A172 (cell line): ENCODE results near the gene PTPRG. TPM values are rescaled to one million over a fixed set of nuclear protein-coding genes. Genes with fewer than 3 reads are reported as not detected.
"Not testable (repeated sequence)": the region's sequence is repeated elsewhere in the genome, so short reads cannot be mapped to it uniquely, and the experiment has no call there.

Experiments
- DNase-seq: peaks from one replicate; pipeline ENCODE4 v3.0.0-alpha.2; 2015; ENCODE audit warnings: low spot score
- total RNA-seq: library from RNA; depleted of rRNA; stranded (reverse); fragments of >200 nt; shearing (Covaris generic); gene quantifications from 2 replicates; pipeline ENCODE4 v1.2.3, GENCODE V29; 2014

PTPRG gene
- total RNA-seq, 1 experiment from 2014 or later: 7.3 TPM

GRCh38 chr3:61724801-61725200 is 163.4 kb downstream of the PTPRG start:
- DNase-seq: no peak

GRCh38 chr3:61725851-61726333 is 164.5 kb downstream of the PTPRG start:
- DNase-seq: peak; percentile 78

- no peak for DNase-seq
These were observed 166.1 kb downstream of the PTPRG start for GRCh38 chr3:61727435-61727834.

DNA sequence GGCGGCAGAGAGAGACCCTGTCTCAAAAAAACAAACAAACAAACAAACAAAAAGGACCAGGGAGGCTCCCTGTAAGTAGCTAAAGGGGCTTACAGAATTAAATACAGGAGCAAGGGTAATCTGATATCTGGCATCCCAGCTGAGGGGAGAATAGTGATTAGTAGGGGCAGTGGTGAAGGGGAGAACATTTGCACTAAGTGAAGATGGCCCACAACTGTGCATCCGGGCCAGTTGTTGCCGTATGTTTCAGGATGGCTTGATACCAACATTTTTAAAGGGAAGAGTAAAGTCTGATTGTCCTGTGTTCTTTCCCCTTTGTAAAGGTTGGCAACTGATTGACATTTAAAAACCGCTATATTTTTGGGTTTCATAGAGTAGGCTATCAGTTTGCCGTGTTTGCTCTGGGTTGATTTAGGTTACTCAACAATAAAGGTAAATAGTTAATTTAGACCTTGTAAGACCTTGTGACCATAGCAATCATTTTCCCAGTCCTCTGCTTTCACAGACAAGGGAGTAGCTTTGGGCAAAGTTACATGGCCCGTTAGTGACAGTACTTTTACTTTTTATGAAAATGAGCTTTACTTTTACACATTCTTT is 167.8 kb downstream of the PTPRG start:
- no peak for DNase-seq

DNA sequence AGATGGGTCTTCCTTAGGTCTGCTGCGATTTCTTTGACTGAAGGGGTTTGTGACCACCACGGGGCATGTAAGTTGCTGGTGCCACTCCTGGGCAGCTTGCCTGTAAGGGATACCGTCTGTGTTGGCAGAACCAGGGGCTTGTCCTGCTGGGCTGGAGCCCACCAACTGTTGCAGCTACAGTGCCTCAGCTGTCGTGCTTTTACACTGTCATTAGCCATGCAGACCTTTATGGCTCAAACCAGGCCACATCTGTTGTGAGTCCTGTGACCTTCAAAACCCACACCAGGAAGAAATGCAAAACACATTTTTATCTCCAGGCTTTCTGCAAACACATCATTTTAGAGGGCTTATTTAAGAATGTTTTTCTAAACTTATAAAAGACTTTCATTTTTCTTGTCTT is 168.7 kb downstream of the PTPRG start:
- no peak for DNase-seq

- no peak for DNase-seq
These were observed 169.3 kb downstream of the PTPRG start for GRCh38 chr3:61730577-61731231.

- no peak for DNase-seq
These were observed 171.6 kb downstream of the PTPRG start for GRCh38 chr3:61733000-61733399.

- DNase-seq: no peak
These were observed 172.5 kb downstream of the PTPRG start for GRCh38 chr3:61733876-61734275.

DNA sequence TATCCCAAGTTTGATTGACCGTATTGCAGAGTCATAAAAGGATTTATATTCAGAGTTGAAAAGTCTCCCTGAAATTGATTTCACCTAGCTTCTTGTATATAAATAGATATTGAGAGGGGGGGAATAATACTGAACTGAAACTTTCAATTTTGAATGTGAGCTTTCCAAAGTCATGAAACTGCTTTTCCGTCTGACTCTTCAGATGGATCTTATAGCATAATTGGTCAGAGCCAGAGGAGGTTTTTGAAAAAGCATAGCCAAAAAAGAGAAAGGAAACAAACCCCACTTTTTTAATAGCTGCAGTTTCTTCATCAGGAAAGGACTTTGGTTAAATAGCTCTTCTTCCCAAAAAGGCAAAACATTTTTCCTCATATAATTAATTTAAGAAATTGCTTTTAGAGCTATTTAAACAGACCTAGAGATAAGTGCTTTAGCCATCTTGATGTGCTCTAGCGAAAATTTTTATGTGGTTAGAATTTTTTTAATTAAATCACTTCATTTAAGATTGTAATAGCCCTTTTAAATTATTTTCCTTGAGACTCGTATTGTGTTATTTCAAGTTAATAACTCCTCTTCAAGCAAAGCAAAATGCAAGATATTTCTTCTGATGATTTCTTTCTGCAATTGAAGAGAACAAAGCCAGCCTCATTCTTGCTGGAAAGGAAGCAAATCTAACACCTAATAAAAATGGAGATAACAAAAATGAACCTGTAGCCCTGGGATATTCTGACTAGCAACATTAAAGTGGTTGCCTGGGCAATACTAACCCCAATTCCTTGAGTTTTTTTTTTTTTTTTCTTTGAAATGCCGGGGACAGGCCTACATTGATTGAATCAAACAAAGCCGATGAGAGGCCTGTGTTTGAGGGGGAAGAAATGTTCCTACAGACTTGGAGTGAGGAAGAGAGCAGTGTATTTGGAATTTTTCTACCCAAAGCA is 173.6 kb downstream of the PTPRG start:
- DNase-seq: no peak

DNA sequence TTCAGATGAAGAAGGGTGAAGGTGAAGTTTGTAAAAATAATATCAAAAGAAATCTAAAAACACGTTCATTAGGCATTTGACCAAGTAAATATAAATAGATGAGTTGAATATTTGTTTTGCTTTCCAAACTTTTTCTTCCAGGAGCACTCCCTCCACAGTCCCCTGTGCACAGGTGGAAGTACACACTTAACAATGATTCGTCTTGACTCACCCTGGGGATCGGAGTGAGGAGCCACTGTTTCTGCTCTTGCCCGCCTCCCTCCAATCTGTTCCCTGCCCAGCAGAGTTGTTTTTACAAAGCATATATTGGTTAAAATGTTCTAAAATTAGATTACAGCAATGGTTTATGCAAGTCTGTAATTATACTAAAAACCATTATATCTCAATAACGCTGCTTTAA is 175.1 kb downstream of the PTPRG start:
- DNase-seq: peak; percentile 21

GRCh38 chr3:61739640-61740039 is 178.3 kb downstream of the PTPRG start:
- DNase-seq: no peak

- DNase-seq: no peak
These were observed 179.1 kb downstream of the PTPRG start for GRCh38 chr3:61740494-61740893.

DNA sequence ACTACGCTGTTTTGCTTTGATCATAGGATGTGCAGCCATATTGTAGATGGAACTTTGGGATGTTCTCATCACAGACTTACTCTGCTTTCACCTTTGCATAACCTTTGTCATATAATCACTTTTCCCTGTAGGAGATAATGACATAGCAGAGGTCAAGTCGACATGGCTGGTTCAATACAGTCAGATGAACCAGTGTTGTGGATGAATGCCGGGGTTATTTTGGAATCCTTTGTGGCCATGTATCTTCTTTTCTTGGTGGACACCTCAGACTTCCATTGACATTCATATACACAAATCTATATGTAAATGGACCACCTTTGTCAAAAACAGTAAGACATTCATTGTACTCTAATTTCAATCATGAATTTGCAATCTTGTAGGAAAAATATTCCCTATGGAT is 180.2 kb downstream of the PTPRG start:
- no peak for DNase-seq

DNA sequence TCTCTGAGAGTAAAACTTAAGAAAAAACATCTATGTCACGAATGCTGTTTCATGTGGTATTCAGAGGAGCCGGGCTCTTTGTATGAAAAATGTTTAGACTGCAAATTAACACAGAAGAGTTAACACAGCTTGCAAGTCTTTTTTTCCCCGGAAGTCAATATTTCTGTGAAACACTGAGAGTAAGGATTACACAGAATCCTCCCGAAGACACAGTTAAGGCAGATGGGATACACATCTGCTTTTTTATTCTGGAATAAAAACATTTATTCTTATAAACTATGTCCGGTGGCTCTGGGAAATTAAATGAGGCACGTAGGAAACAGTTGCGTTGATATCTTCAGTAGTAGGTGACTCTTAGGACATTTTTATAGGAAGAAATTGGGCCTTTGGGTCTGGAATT is 180.6 kb downstream of the PTPRG start:
- DNase-seq: no peak

GRCh38 chr3:61743067-61743466 is 181.7 kb downstream of the PTPRG start:
- no peak for DNase-seq

GRCh38 chr3:61743686-61744242 is 182.4 kb downstream of the PTPRG start:
- DNase-seq: no peak

DNA sequence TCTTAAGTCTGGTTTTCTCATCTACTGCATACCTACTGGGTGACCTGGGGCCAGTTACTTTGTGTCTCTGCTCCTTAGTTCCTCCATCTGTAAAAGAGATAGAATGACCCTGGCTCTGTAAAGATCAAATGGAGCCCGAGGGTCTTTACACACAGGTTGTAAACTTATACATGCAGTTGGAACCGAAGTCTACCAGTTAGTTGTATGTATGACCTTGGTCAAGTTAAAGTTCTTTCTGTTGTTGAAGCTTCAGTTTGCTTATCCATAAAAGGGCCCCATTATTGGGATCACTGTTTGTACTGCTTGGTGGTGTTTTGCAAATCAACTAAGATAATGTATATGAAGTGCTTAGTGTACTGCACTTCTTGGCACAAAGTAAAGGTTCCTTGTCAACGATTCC is 186.9 kb downstream of the PTPRG start:
- DNase-seq: no peak

DNA sequence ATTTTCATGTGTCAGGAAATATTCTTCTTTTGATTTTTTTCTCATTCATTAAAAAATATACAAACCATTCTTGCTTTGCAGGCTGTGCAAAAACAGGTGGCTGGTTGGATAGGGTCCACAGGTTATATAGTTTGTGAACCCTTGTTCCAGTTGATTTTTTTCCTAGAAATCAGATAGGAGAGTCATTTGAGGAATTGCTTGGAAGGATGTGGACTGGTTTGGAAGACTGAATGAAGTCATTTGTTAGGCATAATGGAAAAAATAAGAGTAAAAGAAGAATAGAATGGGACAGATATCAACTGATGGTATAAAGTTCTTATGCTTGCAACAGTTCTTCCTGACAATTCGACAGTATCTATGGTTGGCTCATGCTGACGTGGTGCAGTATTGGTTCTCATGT is 189.4 kb downstream of the PTPRG start:
- DNase-seq: no peak

DNA sequence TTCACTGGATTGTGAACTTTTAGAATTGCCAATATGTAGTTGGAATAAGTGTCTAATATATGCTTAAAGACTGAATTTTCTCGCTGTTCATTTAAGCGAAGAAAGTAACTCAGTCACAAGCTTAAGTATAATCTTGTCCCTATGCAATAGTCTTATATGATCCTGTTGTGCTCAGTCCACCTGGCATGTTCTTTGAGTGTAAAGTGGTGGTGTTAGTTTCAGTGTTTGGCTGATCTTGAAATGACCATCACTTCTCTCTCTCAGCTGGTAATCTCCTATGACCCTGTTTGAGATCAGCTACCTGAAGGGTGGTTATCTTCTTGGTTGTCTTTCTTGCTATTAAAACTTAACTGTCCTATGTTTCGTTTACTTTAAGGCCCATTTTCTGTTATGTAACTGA is 197.5 kb downstream of the PTPRG start:
- no peak for DNase-seq

DNA sequence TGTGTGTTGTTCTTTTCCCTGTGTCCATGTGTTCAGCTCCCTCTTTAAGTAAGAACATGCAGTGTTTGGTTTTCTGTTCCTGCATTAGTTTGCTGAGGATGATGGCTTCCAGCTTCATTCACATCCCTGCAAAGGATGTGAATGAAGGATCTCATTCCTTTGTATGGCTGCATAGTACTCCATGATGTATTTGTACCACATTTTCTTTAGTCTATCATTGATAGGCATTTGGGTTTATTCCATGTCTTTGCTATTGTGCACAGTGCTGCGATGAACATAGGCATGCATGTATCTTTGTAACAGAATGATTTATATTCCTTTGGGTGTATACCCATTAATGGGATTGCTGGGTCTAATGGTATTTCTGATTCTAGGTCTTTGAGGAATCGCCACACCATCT is 199.4 kb downstream of the PTPRG start:
- not testable (repeated sequence) for DNase-seq

GRCh38 chr3:61761694-61762430 is 200.5 kb downstream of the PTPRG start:
- DNase-seq: no peak
